SK-N-SH treated with all-trans-retinoic acid at 6 μM for 48 hours (cell line): ENCODE measurements around the gene TWIST1.

Source experiments
- ATAC-seq: fragments of 200-7000 bp; cut with Tn5 transposase; 3 replicates; pipeline ENCODE4 v1.9.1; 2020; ENCODE audit warnings: mild to moderate bottlenecking, moderate library complexity
- ARNTL ChIP-seq: fragments of 450-650 bp; formaldehyde crosslinking; IDR thresholded peaks from 2 replicates; pipeline ENCODE4 v1.5.0; 2020; ENCODE audit warnings: low read depth, mild to moderate bottlenecking, moderate library complexity, borderline replicate concordance
- BACH2 ChIP-seq: fragments of 250-450 bp; sonication (Bioruptor Pico); IDR thresholded peaks from 2 replicates; pipeline ENCODE4 v1.9.0; 2021; ENCODE audit warnings: mild to moderate bottlenecking, borderline replicate concordance
- CREB5 ChIP-seq: fragments of 250-450 bp; sonication (Bioruptor Pico); IDR thresholded peaks from 2 replicates; pipeline ENCODE4 v1.5.1; 2020; ENCODE audit warnings: low read depth, mild to moderate bottlenecking, moderate library complexity
- CSDC2 ChIP-seq: fragments of 250-450 bp; sonication (Bioruptor Pico); IDR thresholded peaks from 2 replicates; pipeline ENCODE4 v1.5.0; 2020; ENCODE audit warnings: mild to moderate bottlenecking, moderate library complexity
- ESRRG ChIP-seq: fragments of 250-450 bp; sonication (Bioruptor Pico); IDR thresholded peaks from 2 replicates; pipeline ENCODE4 v1.6.1; 2021; ENCODE audit warnings: mild to moderate bottlenecking
- GLIS3 ChIP-seq: fragments of 250-450 bp; sonication (Bioruptor Pico); IDR thresholded peaks from 2 replicates; pipeline ENCODE4 v1.5.0; 2020; ENCODE audit warnings: mild to moderate bottlenecking, moderate library complexity
- ISL1 ChIP-seq: fragments of 250-450 bp; sonication (Bioruptor Pico); IDR thresholded peaks from 2 replicates; pipeline ENCODE4 v2.1.2; 2022; ENCODE audit warnings: mild to moderate bottlenecking, moderate library complexity
- OSR1 ChIP-seq: fragments of 250-450 bp; sonication (Bioruptor Pico); IDR thresholded peaks from 2 replicates; pipeline ENCODE4 v1.8.0; 2022; ENCODE audit warnings: moderate library complexity, mild to moderate bottlenecking, inconsistent platforms
- PPARA ChIP-seq: fragments of 250-450 bp; sonication (Bioruptor Pico); IDR thresholded peaks from 2 replicates; pipeline ENCODE4 v1.5.0; 2020; ENCODE audit warnings: mild to moderate bottlenecking, borderline replicate concordance
- RARB ChIP-seq: fragments of 250-450 bp; sonication (Bioruptor Pico); IDR thresholded peaks from 2 replicates; pipeline ENCODE4 v1.8.0; 2021; ENCODE audit warnings: mild to moderate bottlenecking, moderate library complexity
- SNAI2 ChIP-seq: fragments of 250-450 bp; sonication (Bioruptor Pico); IDR thresholded peaks from 2 replicates; pipeline ENCODE4 v1.5.0; 2020; ENCODE audit warnings: mild to moderate bottlenecking, moderate library complexity
- TCF4 ChIP-seq: fragments of 250-450 bp; sonication (Bioruptor Pico); IDR thresholded peaks from 2 replicates; pipeline ENCODE4 v1.8.0; 2021; ENCODE audit warnings: mild to moderate bottlenecking, moderate library complexity, borderline replicate concordance
- TOX ChIP-seq: fragments of 250-450 bp; sonication (Bioruptor Pico); IDR thresholded peaks from 2 replicates; pipeline ENCODE4 v1.8.0; 2021; ENCODE audit warnings: mild to moderate bottlenecking, moderate library complexity, borderline replicate concordance
- TSHZ2 ChIP-seq: fragments of 250-450 bp; sonication (Bioruptor Pico); IDR thresholded peaks from 2 replicates; pipeline ENCODE4 v1.5.0; 2020; ENCODE audit warnings: mild to moderate bottlenecking, moderate library complexity
- ZC3H10 ChIP-seq: fragments of 250-450 bp; sonication (Bioruptor Pico); IDR thresholded peaks from 2 replicates; pipeline ENCODE4 v1.5.1; 2021; ENCODE audit warnings: mild to moderate bottlenecking, moderate library complexity
- ZFP3 ChIP-seq: fragments of 250-450 bp; sonication (Bioruptor Pico); IDR thresholded peaks from 2 replicates; pipeline ENCODE4 v1.5.0; 2020; ENCODE audit warnings: mild to moderate bottlenecking, moderate library complexity
- ZFP30 ChIP-seq: fragments of 450-650 bp; formaldehyde crosslinking; IDR thresholded peaks from 2 replicates; pipeline ENCODE4 v1.5.0; 2022; ENCODE audit warnings: mild to moderate bottlenecking, moderate library complexity
- ZNF565 ChIP-seq: fragments of 450-650 bp; formaldehyde crosslinking; conservative IDR thresholded peaks from 2 replicates; pipeline ENCODE4 v1.5.0; 2020; ENCODE audit warnings: low read depth, mild to moderate bottlenecking, moderate library complexity
- ZNF70 ChIP-seq: fragments of 450-650 bp; formaldehyde crosslinking; IDR thresholded peaks from 2 replicates; pipeline ENCODE4 v1.5.0; 2020; ENCODE audit warnings: mild to moderate bottlenecking, moderate library complexity
- ZNF8 ChIP-seq: fragments of 450-650 bp; formaldehyde crosslinking; IDR thresholded peaks from 2 replicates; pipeline ENCODE4 v1.5.0; 2020; ENCODE audit warnings: mild to moderate bottlenecking, moderate library complexity
- TF ChIP-seq, protein P1 (sequence below): fragments of 250-450 bp; sonication (Bioruptor Pico); IDR thresholded peaks from 2 replicates; pipeline ENCODE4 v1.8.0; 2020; ENCODE audit warnings: mild to moderate bottlenecking, moderate library complexity, borderline replicate concordance
- TF ChIP-seq, protein P2 (sequence below): fragments of 250-450 bp; sonication (Bioruptor Pico); IDR thresholded peaks from 2 replicates; pipeline ENCODE4 v1.8.0; 2021; ENCODE audit warnings: low read depth, mild to moderate bottlenecking, moderate library complexity, borderline replicate concordance
- TF ChIP-seq, protein P3 (sequence below): fragments of 250-450 bp; sonication (Bioruptor Pico); IDR thresholded peaks from 2 replicates; pipeline ENCODE4 v1.5.1; 2021; ENCODE audit warnings: mild to moderate bottlenecking, moderate library complexity

Gene TWIST1

DNA sequence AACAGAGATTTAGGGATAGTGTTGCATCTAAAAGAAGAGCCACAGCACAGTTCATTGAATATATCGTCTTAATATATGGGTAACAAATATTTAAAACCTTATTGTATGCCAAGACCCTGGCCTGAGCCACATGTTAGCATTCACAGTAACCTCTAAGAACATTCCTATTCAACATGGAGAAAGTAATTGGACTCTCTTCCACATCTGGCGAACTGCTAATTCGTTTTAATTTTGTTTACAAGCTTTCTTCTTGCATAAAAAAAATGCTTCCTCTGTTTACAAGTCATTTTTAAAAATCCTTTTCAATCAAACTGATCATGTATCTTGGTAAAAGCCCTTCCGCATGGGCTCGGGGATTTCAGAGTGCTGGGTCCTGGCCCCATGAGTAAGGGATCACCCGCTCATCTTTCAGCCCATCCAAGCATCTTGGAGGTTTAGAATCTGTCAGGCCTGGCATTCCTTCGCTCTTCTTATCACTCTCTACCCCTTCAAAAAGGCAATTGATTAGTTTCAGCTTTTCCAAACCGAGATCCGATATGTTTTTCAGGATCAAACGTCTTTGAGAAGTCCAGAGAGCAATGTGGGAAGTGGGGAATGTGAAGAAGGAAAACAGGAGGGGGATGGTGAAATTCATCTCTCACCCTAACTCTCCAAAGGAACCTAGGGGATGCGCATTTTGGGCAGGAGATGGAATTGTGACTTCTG lies 7.3 kb downstream of the TWIST1 start (continued):
- TF ChIP-seq, protein P1, sequence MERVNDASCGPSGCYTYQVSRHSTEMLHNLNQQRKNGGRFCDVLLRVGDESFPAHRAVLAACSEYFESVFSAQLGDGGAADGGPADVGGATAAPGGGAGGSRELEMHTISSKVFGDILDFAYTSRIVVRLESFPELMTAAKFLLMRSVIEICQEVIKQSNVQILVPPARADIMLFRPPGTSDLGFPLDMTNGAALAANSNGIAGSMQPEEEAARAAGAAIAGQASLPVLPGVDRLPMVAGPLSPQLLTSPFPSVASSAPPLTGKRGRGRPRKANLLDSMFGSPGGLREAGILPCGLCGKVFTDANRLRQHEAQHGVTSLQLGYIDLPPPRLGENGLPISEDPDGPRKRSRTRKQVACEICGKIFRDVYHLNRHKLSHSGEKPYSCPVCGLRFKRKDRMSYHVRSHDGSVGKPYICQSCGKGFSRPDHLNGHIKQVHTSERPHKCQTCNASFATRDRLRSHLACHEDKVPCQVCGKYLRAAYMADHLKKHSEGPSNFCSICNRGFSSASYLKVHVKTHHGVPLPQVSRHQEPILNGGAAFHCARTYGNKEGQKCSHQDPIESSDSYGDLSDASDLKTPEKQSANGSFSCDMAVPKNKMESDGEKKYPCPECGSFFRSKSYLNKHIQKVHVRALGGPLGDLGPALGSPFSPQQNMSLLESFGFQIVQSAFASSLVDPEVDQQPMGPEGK (CRISPR knock-in tag) = no peak
- no peak for TF ChIP-seq BACH2
- TF ChIP-seq ESRRG = peak; percentile 69; the same call in 1 of the 2 replicates
- no peak for TF ChIP-seq ZNF8
- no peak for TF ChIP-seq ZC3H10 (CRISPR knock-in tag)
- TF ChIP-seq TOX (CRISPR knock-in tag) = no peak
- TF ChIP-seq ZNF565 = no peak
- no peak for TF ChIP-seq OSR1 (CRISPR knock-in tag)
- TF ChIP-seq, protein P2, sequence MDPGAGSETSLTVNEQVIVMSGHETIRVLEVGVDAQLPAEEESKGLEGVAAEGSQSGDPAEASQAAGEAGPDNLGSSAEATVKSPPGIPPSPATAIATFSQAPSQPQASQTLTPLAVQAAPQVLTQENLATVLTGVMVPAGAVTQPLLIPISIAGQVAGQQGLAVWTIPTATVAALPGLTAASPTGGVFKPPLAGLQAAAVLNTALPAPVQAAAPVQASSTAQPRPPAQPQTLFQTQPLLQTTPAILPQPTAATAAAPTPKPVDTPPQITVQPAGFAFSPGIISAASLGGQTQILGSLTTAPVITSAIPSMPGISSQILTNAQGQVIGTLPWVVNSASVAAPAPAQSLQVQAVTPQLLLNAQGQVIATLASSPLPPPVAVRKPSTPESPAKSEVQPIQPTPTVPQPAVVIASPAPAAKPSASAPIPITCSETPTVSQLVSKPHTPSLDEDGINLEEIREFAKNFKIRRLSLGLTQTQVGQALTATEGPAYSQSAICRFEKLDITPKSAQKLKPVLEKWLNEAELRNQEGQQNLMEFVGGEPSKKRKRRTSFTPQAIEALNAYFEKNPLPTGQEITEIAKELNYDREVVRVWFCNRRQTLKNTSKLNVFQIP (CRISPR knock-in tag) = no peak
- TF ChIP-seq SNAI2 (CRISPR knock-in tag) = no peak
- 0 out of 2 replicates have a peak, but pooled peaks have one; percentile 8 for TF ChIP-seq CREB5
- no peak; the same call in 1 of the 2 replicates for TF ChIP-seq GLIS3 (CRISPR knock-in tag)

DNA sequence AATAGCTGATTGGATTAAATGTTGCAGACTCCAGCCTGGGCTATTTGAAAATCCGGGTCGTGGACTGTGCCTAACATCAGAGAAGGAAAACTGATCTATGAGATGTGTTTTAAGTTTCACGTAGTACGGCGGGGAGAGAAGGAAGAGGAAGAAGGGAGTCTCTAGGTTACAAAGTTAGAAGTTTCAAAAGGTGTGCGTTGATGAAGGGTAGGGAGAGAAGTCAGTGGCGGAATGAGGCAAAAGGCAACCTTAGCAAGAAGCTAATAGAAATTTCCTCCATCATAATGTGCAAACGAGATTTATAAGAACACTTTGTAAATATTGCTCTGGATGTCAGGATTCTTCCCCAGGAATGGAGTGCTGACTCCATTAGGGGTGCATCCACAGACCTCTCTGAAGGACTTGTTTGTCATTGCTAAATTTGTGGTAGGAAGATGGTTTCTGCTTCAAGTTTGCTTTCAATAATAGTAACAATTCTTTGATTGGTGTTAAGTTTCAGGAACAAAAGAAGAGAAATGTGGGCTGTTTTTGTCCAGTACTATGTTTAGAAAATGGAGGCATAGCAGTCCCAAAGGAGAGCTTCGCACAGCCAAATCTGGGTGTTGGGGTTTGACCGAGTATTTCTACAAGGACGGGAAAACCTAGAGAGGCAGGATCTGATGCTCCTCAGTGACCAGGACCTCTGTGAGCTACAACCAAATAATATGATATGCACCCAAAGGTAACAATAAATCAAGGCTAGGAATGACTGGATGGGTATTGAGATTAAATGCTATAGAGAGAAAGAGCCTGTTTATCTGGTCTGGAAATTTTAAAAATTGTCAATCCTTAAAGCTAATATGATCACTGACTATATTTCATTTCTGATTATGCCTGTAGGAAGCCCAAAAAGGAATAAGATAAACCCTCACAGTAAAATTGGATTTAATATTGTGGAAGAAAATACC lies 8.2 kb downstream of the TWIST1 start:
- no peak for TF ChIP-seq CSDC2 (CRISPR knock-in tag)
- no peak for TF ChIP-seq PPARA
- no peak for TF ChIP-seq GLIS3 (CRISPR knock-in tag)
- TF ChIP-seq ISL1 (CRISPR knock-in tag) = no peak
- no peak for TF ChIP-seq BACH2
- no peak for TF ChIP-seq ZNF565
- TF ChIP-seq, protein P3, sequence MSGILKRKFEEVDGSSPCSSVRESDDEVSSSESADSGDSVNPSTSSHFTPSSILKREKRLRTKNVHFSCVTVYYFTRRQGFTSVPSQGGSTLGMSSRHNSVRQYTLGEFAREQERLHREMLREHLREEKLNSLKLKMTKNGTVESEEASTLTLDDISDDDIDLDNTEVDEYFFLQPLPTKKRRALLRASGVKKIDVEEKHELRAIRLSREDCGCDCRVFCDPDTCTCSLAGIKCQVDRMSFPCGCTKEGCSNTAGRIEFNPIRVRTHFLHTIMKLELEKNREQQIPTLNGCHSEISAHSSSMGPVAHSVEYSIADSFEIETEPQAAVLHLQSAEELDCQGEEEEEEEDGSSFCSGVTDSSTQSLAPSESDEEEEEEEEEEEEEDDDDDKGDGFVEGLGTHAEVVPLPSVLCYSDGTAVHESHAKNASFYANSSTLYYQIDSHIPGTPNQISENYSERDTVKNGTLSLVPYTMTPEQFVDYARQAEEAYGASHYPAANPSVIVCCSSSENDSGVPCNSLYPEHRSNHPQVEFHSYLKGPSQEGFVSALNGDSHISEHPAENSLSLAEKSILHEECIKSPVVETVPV (CRISPR knock-in tag) = no peak
- TF ChIP-seq, protein P2 (CRISPR knock-in tag) = no peak
- TF ChIP-seq ZFP3 (CRISPR knock-in tag) = no peak
- TF ChIP-seq TCF4 (CRISPR knock-in tag) = no peak; the same call in 1 of the 2 replicates
- no peak; the same call in 1 of the 2 replicates for TF ChIP-seq RARB (CRISPR knock-in tag)
- no peak for TF ChIP-seq ZNF70 (CRISPR knock-in tag)
- TF ChIP-seq ARNTL = no peak
- no peak; the same call in 1 of the 2 replicates for TF ChIP-seq CREB5
- no peak for TF ChIP-seq OSR1 (CRISPR knock-in tag)
- TF ChIP-seq ZFP30 (CRISPR knock-in tag) = no peak
- no peak for TF ChIP-seq SNAI2 (CRISPR knock-in tag)
- no peak for TF ChIP-seq ZC3H10 (CRISPR knock-in tag)
- no peak for TF ChIP-seq ESRRG
- TF ChIP-seq TSHZ2 = no peak; the same call in 1 of the 2 replicates
- ATAC-seq = peak; percentile 5
